HepG2 (cell line): ENCODE measurements around the gene TUBA4B. TPM values are rescaled to one million over a fixed set of nuclear protein-coding genes. Genes with fewer than 3 reads are reported as not detected.

ENCODE experiments used
- ARHGAP35 ChIP-seq: sonication (generic); formaldehyde crosslinking; IDR thresholded peaks from 2 replicates; pipeline ENCODE4 v1.9.0; 2022; ENCODE audit warnings: mild to moderate bottlenecking, inconsistent platforms, moderate library complexity, missing genetic modification reagents, borderline replicate concordance
- DPF2 ChIP-seq: sonication (generic); formaldehyde crosslinking; IDR thresholded peaks from 2 replicates; pipeline ENCODE4 v1.4.0; 2020; ENCODE audit warnings: mild to moderate bottlenecking, low read depth, missing genetic modification reagents, borderline replicate concordance
- FOXK2 ChIP-seq: fragments of 450-650 bp; IDR thresholded peaks from 2 replicates; pipeline ENCODE4 v1.6.1; 2016
- KDM2A ChIP-seq: sonication (generic); formaldehyde crosslinking; IDR thresholded peaks from 2 replicates; pipeline ENCODE4 v1.4.0; 2020; ENCODE audit warnings: low read depth, missing genetic modification reagents, borderline replicate concordance
- MIER2 ChIP-seq: IDR thresholded peaks from 2 replicates; pipeline ENCODE4 v1.6.1; 2016; ENCODE audit warnings: missing biosample characterization, missing genetic modification reagents
- NFIC ChIP-seq: IDR thresholded peaks from 2 replicates; pipeline ENCODE4 v1.6.1; 2012; ENCODE audit warnings: mild to moderate bottlenecking, low read length, inconsistent platforms
- PAWR ChIP-seq: sonication (generic); formaldehyde crosslinking; IDR thresholded peaks from 2 replicates; pipeline ENCODE4 v1.4.0; 2020; ENCODE audit warnings: missing genetic modification reagents, mild to moderate bottlenecking, borderline replicate concordance
- RAD21 ChIP-seq: fragments of 450-650 bp; formaldehyde crosslinking; IDR thresholded peaks from 2 replicates; pipeline ENCODE4 v1.5.0; 2020; ENCODE audit warnings: mild to moderate bottlenecking
- SALL1 ChIP-seq: sonication (generic); formaldehyde crosslinking; IDR thresholded peaks from 2 replicates; pipeline ENCODE4 v1.8.0; 2022; ENCODE audit warnings: mild to moderate bottlenecking, missing genetic modification reagents
- TAF15 ChIP-seq: fragments of 200-400 bp; formaldehyde crosslinking; IDR thresholded peaks from one replicate; pipeline ENCODE4 v1.6.1; 2018; ENCODE audit warnings: mild to moderate bottlenecking, low read depth, low read length; ENCODE audit not compliant: poor library complexity, severe bottlenecking
- TARDBP ChIP-seq: sonication (generic); formaldehyde crosslinking; IDR thresholded peaks from 2 replicates; pipeline ENCODE4 v1.8.0; 2022; ENCODE audit warnings: mild to moderate bottlenecking, missing genetic modification reagents
- WIZ ChIP-seq: sonication (generic); formaldehyde crosslinking; IDR thresholded peaks from 2 replicates; pipeline ENCODE4 v1.5.1; 2020; ENCODE audit warnings: mild to moderate bottlenecking, missing genetic modification reagents
- ZBTB20 ChIP-seq: sonication (generic); formaldehyde crosslinking; IDR thresholded peaks from 2 replicates; pipeline ENCODE4 v1.8.1; 2023; ENCODE audit warnings: missing genetic modification reagents, low read depth, mild to moderate bottlenecking, borderline replicate concordance
- ZNF12 ChIP-seq: sonication (generic); formaldehyde crosslinking; IDR thresholded peaks from 2 replicates; pipeline ENCODE4 v1.5.0; 2020; ENCODE audit warnings: missing genetic modification reagents
- ZNF224 ChIP-seq: sonication (generic); formaldehyde crosslinking; IDR thresholded peaks from 2 replicates; pipeline ENCODE4 v1.5.0; 2020; ENCODE audit warnings: mild to moderate bottlenecking, missing genetic modification reagents
- ZNF282 ChIP-seq: fragments of 450-650 bp; IDR thresholded peaks from 2 replicates; pipeline ENCODE4 v1.6.1; 2018; ENCODE audit not compliant: partially characterized antibody
- ZNF567 ChIP-seq: sonication (generic); formaldehyde crosslinking; IDR thresholded peaks from 2 replicates; pipeline ENCODE4 v1.8.1; 2023; ENCODE audit warnings: mild to moderate bottlenecking, missing genetic modification reagents, borderline replicate concordance
- ZNF773 ChIP-seq: sonication (generic); formaldehyde crosslinking; IDR thresholded peaks from 2 replicates; pipeline ENCODE4 v1.4.0; 2020; ENCODE audit warnings: missing genetic modification reagents, borderline replicate concordance
- ZNF781 ChIP-seq: sonication (generic); formaldehyde crosslinking; IDR thresholded peaks from 2 replicates; pipeline ENCODE4 v1.5.1; 2020; ENCODE audit warnings: borderline replicate concordance, mild to moderate bottlenecking, missing genetic modification reagents; ENCODE audit errors: not compliant biosample characterization
- polyA plus RNA-seq, 8 experiments: library from polyadenylated mRNA; depleted of rRNA in 3 of 8; stranded (reverse) in 7 of 8; unstranded in 1 of 8; fragments of >200 nt; fragmentation: Illumina TruSeq in 4 of 8; extraction: Trizol in 4 of 8; gene quantifications; 2 replicates each; pipeline versions ENCODE4 v1.2.1 to v1.2.3, GENCODE V29; 2011 to 2016; ENCODE audit warnings: low read depth in 4 of 8, missing spikeins in 1 of 8, mixed read lengths in 1 of 8; ENCODE audit not compliant: insufficient read depth in 1 of 8
- total RNA-seq, 5 experiments: library from RNA; depleted of rRNA; stranded (reverse); fragments of >200 nt; fragmentation: Illumina TruSeq; extraction: Trizol; gene quantifications; 2 replicates each; pipeline ENCODE4 v1.2.3, GENCODE V29; 2016; ENCODE audit warnings: low read depth in 1 of 5
- TF ChIP-seq, protein P1 (sequence below): sonication (generic); formaldehyde crosslinking; IDR thresholded peaks from 2 replicates; pipeline ENCODE4 v1.4.0; 2020; ENCODE audit warnings: mild to moderate bottlenecking, low read depth, missing genetic modification reagents
- TF ChIP-seq, protein P2 (sequence below): sonication (generic); formaldehyde crosslinking; IDR thresholded peaks from 2 replicates; pipeline ENCODE4 v1.4.0; 2020; ENCODE audit warnings: missing genetic modification reagents
- TF ChIP-seq, protein P3 (sequence below): sonication (generic); formaldehyde crosslinking; IDR thresholded peaks from 2 replicates; pipeline ENCODE4 v1.5.0; 2020; ENCODE audit warnings: mild to moderate bottlenecking, missing genetic modification reagents
- TF ChIP-seq, protein P4 (sequence below): sonication (generic); formaldehyde crosslinking; IDR thresholded peaks from 2 replicates; pipeline ENCODE4 v1.5.0; 2020; ENCODE audit warnings: missing genetic modification reagents

The TUBA4B gene
- total and polyA plus RNA-seq, 2 of the 13 experiments (the other 11 are each of a cell fraction or from before 2014, with no cell fraction given), result 0.18 to 0.22 TPM

- TF ChIP-seq, protein P1, sequence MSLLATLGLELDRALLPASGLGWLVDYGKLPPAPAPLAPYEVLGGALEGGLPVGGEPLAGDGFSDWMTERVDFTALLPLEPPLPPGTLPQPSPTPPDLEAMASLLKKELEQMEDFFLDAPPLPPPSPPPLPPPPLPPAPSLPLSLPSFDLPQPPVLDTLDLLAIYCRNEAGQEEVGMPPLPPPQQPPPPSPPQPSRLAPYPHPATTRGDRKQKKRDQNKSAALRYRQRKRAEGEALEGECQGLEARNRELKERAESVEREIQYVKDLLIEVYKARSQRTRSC (CRISPR knock-in tag), result no peak
- TF ChIP-seq WIZ (CRISPR knock-in tag), result 0 out of 2 replicates have a peak, but pooled peaks have one; percentile 24
- peak; percentile 81 for TF ChIP-seq TARDBP (CRISPR knock-in tag)
- TF ChIP-seq ZNF282, result no peak
- TF ChIP-seq ZNF773, result peak; percentile 58; the same call in 1 of the 2 replicates
- no peak for TF ChIP-seq NFIC
- TF ChIP-seq, protein P2, sequence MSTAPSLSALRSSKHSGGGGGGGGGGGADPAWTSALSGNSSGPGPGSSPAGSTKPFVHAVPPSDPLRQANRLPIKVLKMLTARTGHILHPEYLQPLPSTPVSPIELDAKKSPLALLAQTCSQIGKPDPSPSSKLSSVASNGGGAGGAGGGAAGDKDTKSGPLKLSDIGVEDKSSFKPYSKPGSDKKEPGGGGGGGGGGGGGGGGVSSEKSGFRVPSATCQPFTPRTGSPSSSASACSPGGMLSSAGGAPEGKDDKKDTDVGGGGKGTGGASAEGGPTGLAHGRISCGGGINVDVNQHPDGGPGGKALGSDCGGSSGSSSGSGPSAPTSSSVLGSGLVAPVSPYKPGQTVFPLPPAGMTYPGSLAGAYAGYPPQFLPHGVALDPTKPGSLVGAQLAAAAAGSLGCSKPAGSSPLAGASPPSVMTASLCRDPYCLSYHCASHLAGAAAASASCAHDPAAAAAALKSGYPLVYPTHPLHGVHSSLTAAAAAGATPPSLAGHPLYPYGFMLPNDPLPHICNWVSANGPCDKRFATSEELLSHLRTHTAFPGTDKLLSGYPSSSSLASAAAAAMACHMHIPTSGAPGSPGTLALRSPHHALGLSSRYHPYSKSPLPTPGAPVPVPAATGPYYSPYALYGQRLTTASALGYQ, result no peak; the same call in 1 of the 2 replicates
- TF ChIP-seq ZNF224, result no peak
- 0 out of 2 replicates have a peak, but pooled peaks have one; percentile 69 for TF ChIP-seq ZNF567
- TF ChIP-seq PAWR, result peak; percentile 82; the same call in 1 of the 2 replicates
- no peak; the same call in 1 of the 2 replicates for TF ChIP-seq ARHGAP35 (CRISPR knock-in tag)
- TF ChIP-seq, protein P3, sequence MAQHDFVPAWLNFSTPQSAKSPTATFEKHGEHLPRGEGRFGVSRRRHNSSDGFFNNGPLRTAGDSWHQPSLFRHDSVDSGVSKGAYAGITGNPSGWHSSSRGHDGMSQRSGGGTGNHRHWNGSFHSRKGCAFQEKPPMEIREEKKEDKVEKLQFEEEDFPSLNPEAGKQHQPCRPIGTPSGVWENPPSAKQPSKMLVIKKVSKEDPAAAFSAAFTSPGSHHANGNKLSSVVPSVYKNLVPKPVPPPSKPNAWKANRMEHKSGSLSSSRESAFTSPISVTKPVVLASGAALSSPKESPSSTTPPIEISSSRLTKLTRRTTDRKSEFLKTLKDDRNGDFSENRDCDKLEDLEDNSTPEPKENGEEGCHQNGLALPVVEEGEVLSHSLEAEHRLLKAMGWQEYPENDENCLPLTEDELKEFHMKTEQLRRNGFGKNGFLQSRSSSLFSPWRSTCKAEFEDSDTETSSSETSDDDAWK (CRISPR knock-in tag), result no peak
- TF ChIP-seq SALL1 (CRISPR knock-in tag), result peak; percentile 94
- TF ChIP-seq MIER2, result peak; percentile 86
- TF ChIP-seq DPF2 (CRISPR knock-in tag), result peak; percentile 71; the same call in 1 of the 2 replicates
- TF ChIP-seq ZNF12 (CRISPR knock-in tag), result peak; percentile 26; the same call in 1 of the 2 replicates
- TF ChIP-seq, protein P4, sequence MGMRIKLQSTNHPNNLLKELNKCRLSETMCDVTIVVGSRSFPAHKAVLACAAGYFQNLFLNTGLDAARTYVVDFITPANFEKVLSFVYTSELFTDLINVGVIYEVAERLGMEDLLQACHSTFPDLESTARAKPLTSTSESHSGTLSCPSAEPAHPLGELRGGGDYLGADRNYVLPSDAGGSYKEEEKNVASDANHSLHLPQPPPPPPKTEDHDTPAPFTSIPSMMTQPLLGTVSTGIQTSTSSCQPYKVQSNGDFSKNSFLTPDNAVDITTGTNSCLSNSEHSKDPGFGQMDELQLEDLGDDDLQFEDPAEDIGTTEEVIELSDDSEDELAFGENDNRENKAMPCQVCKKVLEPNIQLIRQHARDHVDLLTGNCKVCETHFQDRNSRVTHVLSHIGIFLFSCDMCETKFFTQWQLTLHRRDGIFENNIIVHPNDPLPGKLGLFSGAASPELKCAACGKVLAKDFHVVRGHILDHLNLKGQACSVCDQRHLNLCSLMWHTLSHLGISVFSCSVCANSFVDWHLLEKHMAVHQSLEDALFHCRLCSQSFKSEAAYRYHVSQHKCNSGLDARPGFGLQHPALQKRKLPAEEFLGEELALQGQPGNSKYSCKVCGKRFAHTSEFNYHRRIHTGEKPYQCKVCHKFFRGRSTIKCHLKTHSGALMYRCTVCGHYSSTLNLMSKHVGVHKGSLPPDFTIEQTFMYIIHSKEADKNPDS, result 0 out of 2 replicates have a peak, but pooled peaks have one; percentile 75
- TF ChIP-seq ZBTB20 (CRISPR knock-in tag), result peak; percentile 77; the same call in 1 of the 2 replicates
- peak; percentile 99 for TF ChIP-seq RAD21
- TF ChIP-seq KDM2A, result peak; percentile 98
- TF ChIP-seq FOXK2, result no peak; the same call in 1 of the 2 replicates
- TF ChIP-seq TAF15, result no peak
- TF ChIP-seq ZNF781 (CRISPR knock-in tag), result peak; percentile 27
Observed at GRCh38 chr2:219294356-219295351, 41.6 kb downstream of the TUBA4B start (continued).
